GM12872 (cell line): ENCODE data around the gene TRPM2.

ENCODE experiments used
- TF ChIP-seq, protein P1 (sequence below): IDR thresholded peaks from 3 replicates; pipeline ENCODE4 v1.5.1; 2011; ENCODE audit warnings: low read depth, mild to moderate bottlenecking, low read length, moderate library complexity; ENCODE audit not compliant: insufficient read depth

TRPM2 gene

DNA sequence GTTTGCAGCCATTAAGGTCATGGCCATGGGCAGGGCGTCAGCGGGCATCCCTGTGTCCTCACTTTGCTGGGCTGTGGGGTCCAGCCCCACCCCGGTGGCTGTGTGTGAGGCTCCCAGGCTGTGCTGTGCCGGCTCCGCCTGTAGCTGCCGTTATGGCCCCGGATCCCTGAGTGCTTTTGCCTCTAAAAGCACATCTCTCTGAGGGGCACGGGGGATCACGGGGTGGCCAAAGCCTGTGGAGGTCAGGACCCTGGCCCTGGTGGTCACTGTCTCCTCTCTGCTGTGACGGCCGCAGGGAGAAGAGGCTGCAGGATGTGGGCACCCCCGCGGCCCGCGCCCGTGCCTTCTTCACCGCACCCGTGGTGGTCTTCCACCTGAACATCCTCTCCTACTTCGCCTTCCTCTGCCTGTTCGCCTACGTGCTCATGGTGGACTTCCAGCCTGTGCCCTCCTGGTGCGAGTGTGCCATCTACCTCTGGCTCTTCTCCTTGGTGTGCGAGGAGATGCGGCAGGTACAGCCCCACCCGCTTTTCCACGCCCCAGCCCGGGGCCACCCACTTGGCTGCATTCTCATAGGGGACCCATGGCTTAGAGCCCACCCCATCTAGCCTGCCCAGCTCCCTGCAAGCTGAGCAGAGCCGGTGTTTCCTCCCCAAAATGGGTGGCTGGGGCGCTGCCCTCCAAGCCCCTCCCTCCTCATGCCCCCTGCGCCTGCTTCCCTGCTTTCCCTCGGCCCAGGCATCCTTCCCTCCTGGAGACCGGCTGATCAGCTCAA is 48.2 kb downstream of the TRPM2 start:
- TF ChIP-seq, protein P1, sequence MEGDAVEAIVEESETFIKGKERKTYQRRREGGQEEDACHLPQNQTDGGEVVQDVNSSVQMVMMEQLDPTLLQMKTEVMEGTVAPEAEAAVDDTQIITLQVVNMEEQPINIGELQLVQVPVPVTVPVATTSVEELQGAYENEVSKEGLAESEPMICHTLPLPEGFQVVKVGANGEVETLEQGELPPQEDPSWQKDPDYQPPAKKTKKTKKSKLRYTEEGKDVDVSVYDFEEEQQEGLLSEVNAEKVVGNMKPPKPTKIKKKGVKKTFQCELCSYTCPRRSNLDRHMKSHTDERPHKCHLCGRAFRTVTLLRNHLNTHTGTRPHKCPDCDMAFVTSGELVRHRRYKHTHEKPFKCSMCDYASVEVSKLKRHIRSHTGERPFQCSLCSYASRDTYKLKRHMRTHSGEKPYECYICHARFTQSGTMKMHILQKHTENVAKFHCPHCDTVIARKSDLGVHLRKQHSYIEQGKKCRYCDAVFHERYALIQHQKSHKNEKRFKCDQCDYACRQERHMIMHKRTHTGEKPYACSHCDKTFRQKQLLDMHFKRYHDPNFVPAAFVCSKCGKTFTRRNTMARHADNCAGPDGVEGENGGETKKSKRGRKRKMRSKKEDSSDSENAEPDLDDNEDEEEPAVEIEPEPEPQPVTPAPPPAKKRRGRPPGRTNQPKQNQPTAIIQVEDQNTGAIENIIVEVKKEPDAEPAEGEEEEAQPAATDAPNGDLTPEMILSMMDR: no peak

- TF ChIP-seq, protein P1: no peak
These were observed 49.1 kb downstream of the TRPM2 start for GRCh38 chr21:44402323-44403105.

- TF ChIP-seq, protein P1: no peak
These were observed 49.9 kb downstream of the TRPM2 start for GRCh38 chr21:44403106-44404020.

DNA sequence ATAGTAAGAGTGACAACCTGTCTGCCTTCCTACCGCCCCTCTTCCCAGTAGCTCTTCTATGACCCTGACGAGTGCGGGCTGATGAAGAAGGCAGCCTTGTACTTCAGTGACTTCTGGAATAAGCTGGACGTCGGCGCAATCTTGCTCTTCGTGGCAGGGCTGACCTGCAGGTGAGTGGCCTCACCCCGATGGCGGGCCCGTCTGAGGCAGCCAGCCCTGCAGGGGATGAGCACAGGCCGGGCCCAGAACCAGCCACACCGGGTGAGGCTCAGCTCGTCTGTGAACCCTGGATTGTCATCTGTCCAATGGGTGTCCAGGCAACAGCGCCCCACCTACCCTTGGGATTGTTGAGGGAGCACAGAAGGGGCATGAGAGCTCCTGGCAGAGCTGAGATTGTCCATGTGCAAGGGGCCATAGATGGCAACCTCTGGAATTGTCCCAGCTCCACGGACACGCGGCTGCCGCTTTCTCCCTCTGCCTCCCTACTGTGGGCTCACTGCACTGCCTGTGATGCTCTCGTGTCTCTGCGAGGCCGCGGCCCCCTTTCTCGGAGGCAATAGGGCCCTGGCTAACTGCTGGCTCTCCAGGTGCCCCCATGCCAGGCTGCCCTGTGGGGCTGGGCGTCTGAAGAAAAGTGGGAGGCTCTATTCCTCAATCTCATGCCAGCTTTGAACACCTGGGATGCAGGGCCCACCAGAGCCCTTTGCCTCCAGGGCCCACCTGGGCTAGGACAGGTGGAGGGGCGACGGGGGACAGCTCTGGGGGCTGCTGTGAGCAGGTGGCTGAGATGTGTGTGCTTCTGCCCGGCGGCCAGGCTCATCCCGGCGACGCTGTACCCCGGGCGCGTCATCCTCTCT is 51.9 kb downstream of the TRPM2 start:
- TF ChIP-seq, protein P1: no peak

- TF ChIP-seq, protein P1: no peak
These were observed 52.8 kb downstream of the TRPM2 start for GRCh38 chr21:44405948-44406872.

DNA sequence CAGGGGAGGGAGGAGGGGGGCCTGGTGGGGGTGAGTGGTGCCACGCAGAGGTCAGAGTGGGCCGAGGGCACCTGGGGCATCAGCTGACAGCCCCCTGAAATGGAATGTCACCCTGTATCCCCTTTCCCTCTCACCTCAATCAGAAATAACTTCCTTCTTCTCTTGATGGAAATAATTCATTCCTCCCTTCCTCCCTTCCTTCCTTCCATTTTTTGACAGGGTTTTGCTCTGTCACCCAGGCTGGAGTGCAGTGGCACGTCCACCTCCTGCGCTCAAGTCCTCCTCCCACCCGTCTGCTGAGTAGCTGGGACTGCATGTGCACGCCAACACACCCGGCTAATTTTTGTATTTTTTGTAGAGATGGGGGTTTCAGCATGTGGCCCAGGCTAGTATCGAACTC is 53.5 kb downstream of the TRPM2 start:
- TF ChIP-seq, protein P1: no peak
